Gastrocnemius medialis (tissue), 4 donors: Measurements from ENCODE around the gene PTPN20. TPM values are rescaled to one million over a fixed set of nuclear protein-coding genes. Genes with fewer than 3 reads are reported as not detected.

Source experiments
- ATAC-seq, 2 donors: fragments of 150-250 bp; one replicate each; pipeline ENCODE4 v1.9.1; 2016
- DNase-seq, 2 donors: peaks; one replicate each; pipeline ENCODE4 v3.0.0-alpha.2; 2019
- H3K27ac ChIP-seq, 4 donors: fragments of 200-600 bp; sonication (generic); 1 replicate in 1 of 4; 2 replicates in 3 of 4; pipeline ENCODE4 v1.5.1; 2016 to 2018; ENCODE audit warnings: mild to moderate bottlenecking in 2 of 4, moderate library complexity in 1 of 4
- H3K27me3 ChIP-seq, 3 donors: fragments of 200-600 bp; sonication (generic) in 2 of 3; 1 replicate in 1 of 3; 2 replicates in 2 of 3; pipeline versions ENCODE4 v1.5.1 to v1.6.0; 2016 to 2019; ENCODE audit warnings: mild to moderate bottlenecking in 1 of 3, moderate library complexity in 1 of 3
- H3K36me3 ChIP-seq, 2 donors: fragments of 200-600 bp; sonication (generic) in 1 of 2; one replicate each; pipeline ENCODE4 v1.5.1; 2017 to 2018
- H3K4me1 ChIP-seq, 2 donors: fragments of 200-600 bp; sonication (generic) in 1 of 2; one replicate each; pipeline ENCODE4 v1.5.1; 2016 to 2017; ENCODE audit warnings: mild to moderate bottlenecking in 2 of 2
- H3K4me3 ChIP-seq, 4 donors: fragments of 200-600 bp; sonication (generic) in 3 of 4; 1 replicate in 1 of 4; 2 replicates in 3 of 4; pipeline ENCODE4 v1.5.1; 2016 to 2019; ENCODE audit warnings: mild to moderate bottlenecking in 2 of 4
- H3K9me3 ChIP-seq, 3 donors: fragments of 200-600 bp; sonication (generic) in 2 of 3; 1 replicate in 1 of 3; 2 replicates in 2 of 3; pipeline ENCODE4 v1.5.1; 2016 to 2019
- POLR2A ChIP-seq, 2 donors: fragments of 450-650 bp; IDR thresholded peaks; one replicate each; pipeline ENCODE4 v1.6.1; 2017; ENCODE audit warnings: antibody characterized with exemption in 2 of 2, mild to moderate bottlenecking in 2 of 2, moderate library complexity in 2 of 2
- in situ Hi-C, 4 donors: fragments of 200-750 bp; cut with MboI; loops; one replicate each; pipeline versions ENCODE4 v1.15.0 to v1.8.0; 2017; ENCODE audit warnings: low sequenced_read_pairs in 4 of 4
- intact Hi-C: fragments of 100-400 bp; cut with DNase I; formaldehyde crosslinking; loops from one replicate; pipeline ENCODE4 v1.15.1; 2023; ENCODE audit warnings: low total_unique reads
- total RNA-seq, 4 donors: library from RNA; depleted of rRNA; stranded (reverse); fragments of >200 nt; gene quantifications; one replicate each; pipeline versions ENCODE4 v1.1.0 to v1.2.3, GENCODE V29; 2016
- TF ChIP-seq, protein P1 (sequence below), 5 experiments: fragments of 450-650 bp in 3 of 5; fragments of 200-600 bp in 2 of 5; sonication (generic) in 2 of 5; IDR thresholded peaks in 4 of 5; conservative IDR thresholded peaks in 1 of 5; 1 replicate in 4 of 5; 2 replicates in 1 of 5; pipeline ENCODE4 v1.5.1; 2016 to 2019; ENCODE audit warnings: antibody characterized with exemption in 5 of 5, mild to moderate bottlenecking in 3 of 5, moderate library complexity in 3 of 5

The PTPN20 gene
- total RNA-seq, 4 donors from 2014 or later: 0.84 to 6.1 (median 5.1) TPM

DNA sequence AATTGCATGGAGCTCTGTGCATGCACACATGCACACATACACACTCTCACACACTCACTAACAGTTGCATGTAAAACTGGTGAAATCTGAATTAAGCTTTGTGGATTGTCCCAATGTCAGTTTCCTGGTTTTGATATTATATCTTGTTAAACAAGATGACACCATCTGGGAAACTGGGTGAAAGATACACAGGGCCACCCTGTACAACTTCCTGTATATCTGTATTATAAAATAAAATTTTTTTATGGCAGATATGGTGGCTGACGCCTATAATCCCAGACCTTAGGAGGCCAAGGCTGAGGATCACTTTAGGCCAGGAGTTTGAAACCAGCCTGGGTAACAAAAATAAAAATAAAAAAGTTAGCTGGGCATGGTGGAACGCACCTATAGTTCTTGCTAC, 87.4 kb downstream of the PTPN20 start:
- no peak for TF ChIP-seq POLR2A (IDR thresholded peaks at IDR 0.05)
- Histone ChIP-seq H3K4me1 (no peaks in the 10 kb centered on the region), H3K27ac (no peak overlapping the region), H3K36me3 (no peaks in the 10 kb centered on the region), H3K9me3 (no peaks in the 10 kb centered on the region), H3K27me3 (no peaks in the 10 kb centered on the region), H3K4me3 (no peak overlapping the region)
- in situ Hi-C loops (no loop called here), intact Hi-C loops (no loop called here)
- DNase-seq (no peak), ATAC-seq (no peak)

DNA sequence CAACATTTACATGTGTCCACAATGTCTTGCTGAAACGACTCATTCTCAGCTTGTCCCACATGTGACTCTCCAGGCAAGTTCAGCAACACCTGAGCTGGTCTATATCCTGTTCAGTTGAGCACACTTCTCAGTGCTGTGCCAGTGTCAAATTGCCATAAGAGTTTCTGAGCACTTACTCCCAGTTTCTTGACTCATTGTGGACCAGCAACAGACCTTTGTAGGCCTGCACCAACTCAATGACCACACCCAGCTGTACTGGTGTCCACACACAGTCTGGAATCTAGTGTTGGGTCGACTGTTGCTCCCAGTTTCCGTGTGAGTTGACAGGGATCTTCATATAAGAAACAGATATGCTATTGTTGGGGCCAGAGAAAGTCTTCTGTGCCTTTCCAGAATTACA, 88.0 kb downstream of the PTPN20 start:
- Histone ChIP-seq H3K4me3 (no peak overlapping the region), H3K27me3 (no peaks in the 10 kb centered on the region), H3K36me3 (no peaks in the 10 kb centered on the region), H3K9me3 (no peaks in the 10 kb centered on the region), H3K27ac (no peak overlapping the region), H3K4me1 (no peaks in the 10 kb centered on the region)
- DNase-seq (no peak), ATAC-seq (no peak)
- TF ChIP-seq POLR2A (IDR thresholded peaks at IDR 0.05): no peak
- TF ChIP-seq, protein P1, sequence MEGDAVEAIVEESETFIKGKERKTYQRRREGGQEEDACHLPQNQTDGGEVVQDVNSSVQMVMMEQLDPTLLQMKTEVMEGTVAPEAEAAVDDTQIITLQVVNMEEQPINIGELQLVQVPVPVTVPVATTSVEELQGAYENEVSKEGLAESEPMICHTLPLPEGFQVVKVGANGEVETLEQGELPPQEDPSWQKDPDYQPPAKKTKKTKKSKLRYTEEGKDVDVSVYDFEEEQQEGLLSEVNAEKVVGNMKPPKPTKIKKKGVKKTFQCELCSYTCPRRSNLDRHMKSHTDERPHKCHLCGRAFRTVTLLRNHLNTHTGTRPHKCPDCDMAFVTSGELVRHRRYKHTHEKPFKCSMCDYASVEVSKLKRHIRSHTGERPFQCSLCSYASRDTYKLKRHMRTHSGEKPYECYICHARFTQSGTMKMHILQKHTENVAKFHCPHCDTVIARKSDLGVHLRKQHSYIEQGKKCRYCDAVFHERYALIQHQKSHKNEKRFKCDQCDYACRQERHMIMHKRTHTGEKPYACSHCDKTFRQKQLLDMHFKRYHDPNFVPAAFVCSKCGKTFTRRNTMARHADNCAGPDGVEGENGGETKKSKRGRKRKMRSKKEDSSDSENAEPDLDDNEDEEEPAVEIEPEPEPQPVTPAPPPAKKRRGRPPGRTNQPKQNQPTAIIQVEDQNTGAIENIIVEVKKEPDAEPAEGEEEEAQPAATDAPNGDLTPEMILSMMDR (IDR thresholded peaks at IDR 0.05 in 4 of 5, conservative IDR thresholded peaks at IDR 0.05 in 1 of 5): no peak
- intact Hi-C loops: no loop called here
- in situ Hi-C loops: no loop called here

DNA sequence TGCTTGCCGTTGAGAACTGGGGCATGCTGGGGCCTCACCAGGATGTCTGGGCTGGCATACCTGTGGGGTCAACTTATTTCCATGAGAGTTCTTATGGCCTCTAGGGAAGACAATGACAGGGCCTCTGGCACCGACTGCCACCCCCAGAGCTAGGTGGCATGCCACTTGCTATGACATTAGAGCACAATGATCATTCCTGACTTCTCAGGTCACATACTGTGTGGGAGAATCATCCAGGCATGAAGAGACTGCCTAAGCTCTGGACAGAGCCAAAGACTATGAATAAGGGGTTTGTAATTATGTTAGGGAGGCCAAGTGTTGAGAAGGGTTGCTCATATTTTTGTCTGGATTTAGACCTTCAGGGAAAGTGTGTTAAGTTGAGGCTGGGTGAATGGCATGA, 97.5 kb downstream of the PTPN20 start:
- no peak overlapping the region for H3K27ac ChIP-seq
- H3K4me1 ChIP-seq: no peaks in the 10 kb centered on the region
- in situ Hi-C loops (no loop called here), intact Hi-C loops (no loop called here)
- H3K4me3 ChIP-seq: no peak overlapping the region
- TF ChIP-seq, protein P1 (IDR thresholded peaks at IDR 0.05 in 4 of 5, conservative IDR thresholded peaks at IDR 0.05 in 1 of 5): no peak
- no peak for TF ChIP-seq POLR2A (IDR thresholded peaks at IDR 0.05)
- H3K9me3 ChIP-seq: no peaks in the 10 kb centered on the region
- H3K27me3 ChIP-seq: no peaks in the 10 kb centered on the region
- no peak for DNase-seq
- no peaks in the 10 kb centered on the region for H3K36me3 ChIP-seq
- no peak for ATAC-seq

DNA sequence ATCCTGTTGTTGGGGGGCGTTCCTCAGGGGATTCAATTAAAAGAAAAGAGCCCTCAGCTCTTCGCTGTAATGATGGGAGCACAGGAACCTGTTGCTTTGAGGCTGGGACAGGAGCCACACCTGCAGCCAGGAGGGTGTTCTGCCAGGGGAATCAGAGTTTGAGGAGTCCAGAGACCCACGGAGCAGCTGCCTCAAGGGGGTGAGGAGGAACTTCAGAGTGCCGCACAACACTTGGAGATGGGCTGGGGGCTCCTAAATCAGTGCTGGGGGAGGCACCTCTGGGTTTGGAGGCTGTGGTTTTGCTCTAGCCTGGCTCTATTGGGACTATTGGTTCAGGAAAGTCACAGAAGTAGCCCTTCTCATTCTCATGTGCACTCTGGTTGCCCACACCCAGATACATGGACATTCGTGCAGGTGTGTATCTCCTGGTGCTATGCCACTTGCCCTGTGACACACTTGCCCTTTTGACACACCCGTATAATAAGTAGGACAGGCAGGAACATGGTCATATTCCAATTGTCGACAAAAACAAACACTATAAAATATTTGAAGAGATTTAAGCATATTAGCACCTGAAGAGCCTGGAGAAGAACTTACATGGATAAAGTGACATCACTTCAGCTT, 98.1 kb downstream of the PTPN20 start:
- intact Hi-C loops (no loop called here), in situ Hi-C loops (no loop called here)
- Histone ChIP-seq H3K36me3 (no peaks in the 10 kb centered on the region), H3K4me1 (no peaks in the 10 kb centered on the region), H3K9me3 (no peaks in the 10 kb centered on the region), H3K27me3 (no peaks in the 10 kb centered on the region), H3K27ac (no peak overlapping the region), H3K4me3 (no peak overlapping the region)
- ATAC-seq (no peak), DNase-seq (no peak)
- TF ChIP-seq POLR2A (IDR thresholded peaks at IDR 0.05): no peak
- TF ChIP-seq, protein P1 (IDR thresholded peaks at IDR 0.05 in 4 of 5, conservative IDR thresholded peaks at IDR 0.05 in 1 of 5): no peak

DNA sequence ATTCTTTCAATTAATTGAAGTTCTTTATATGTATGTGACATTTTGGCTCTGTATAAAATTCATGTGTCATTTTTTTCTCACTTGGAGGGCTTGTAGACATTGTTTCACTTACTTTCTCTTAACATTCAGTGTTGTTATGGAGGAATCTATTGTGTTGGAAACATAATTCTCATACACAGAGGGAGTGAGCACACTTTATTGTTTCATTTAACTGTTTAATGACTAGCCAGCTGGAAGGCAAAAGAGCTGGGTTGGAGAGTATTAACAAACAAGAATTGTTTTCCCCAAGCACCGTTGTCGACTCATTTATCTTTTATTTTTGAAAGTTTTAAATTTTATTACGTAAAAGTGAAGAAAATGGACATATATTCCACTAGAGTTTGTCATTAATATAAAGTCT, 98.8 kb downstream of the PTPN20 start:
- H3K36me3 ChIP-seq: no peaks in the 10 kb centered on the region
- in situ Hi-C loops: no loop called here
- no peak overlapping the region for H3K4me3 ChIP-seq

More for the DNA sequence above, 98.8 kb downstream of the PTPN20 start:
- H3K27ac ChIP-seq: no peak overlapping the region
- intact Hi-C loops: no loop called here
- DNase-seq (no peak), ATAC-seq (no peak)
- no peaks in the 10 kb centered on the region for H3K4me1 ChIP-seq
- TF ChIP-seq, protein P1 (IDR thresholded peaks at IDR 0.05 in 4 of 5, conservative IDR thresholded peaks at IDR 0.05 in 1 of 5): no peak
- no peaks in the 10 kb centered on the region for H3K27me3 ChIP-seq
- H3K9me3 ChIP-seq: no peaks in the 10 kb centered on the region
